HG03558 (cell line): ENCODE data around the gene EIF2S2.
A peak's percentile ranks its signal among the peaks of the same experiment; 100 is the strongest.
"Not testable (repeated sequence)": the region's sequence is repeated elsewhere in the genome, so short reads cannot be mapped to it uniquely, and the experiment has no call there.

Source experiments
- ATAC-seq: cut with Tn5 transposase; IDR thresholded peaks from one replicate; pipeline ENCODE4 v1.9.1; 2021; ENCODE audit warnings: moderate number of reproducible peaks; ENCODE audit not compliant: unreplicated experiment; ENCODE audit errors: extremely low read depth

The EIF2S2 gene

DNA sequence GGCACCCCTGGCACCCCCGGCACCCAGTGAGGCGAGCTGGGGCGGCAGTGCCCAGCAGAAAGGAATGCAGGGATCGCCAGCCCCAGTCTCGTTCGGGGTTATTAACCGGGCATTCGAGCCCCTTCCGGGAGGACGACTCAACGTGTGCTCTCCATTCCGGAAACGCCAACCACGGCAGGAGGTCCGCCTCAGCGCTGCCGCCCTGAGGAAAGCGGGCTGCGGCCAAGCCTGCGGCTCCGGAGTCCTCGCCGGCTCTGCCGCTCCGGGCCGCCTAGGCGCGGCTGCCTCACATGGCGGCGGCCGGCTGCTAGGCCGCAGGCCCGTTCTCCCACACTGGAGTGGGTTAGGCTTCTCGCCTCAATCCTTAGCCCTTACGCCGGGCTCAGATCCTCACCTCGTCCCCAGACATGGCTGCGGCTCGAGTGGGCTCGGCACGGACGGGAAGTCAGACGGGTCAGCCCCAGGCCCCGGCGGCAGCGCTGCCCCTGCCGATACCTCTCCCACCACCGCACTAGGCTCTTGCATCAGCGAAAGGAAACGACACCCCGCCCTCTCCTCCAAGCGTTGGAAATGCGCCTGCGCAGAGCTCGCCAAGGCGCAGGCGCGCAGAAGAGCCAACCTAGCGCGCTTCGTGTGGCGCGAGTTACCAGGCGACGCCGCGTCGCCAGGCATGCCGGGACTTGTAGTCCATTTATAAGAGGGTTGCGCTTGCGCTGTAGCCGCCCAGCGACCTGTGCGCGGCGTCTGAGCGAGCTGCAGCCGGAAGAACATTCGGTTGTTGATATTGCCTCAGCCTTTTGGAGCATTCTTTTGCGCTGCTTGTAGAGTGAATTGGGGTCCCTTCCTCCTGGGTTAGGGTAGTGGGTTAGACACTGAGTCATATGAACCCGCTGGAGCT is at the start of gene EIF2S2:
EIF2S2 (minus strand) TSS at position 542 of the 898 bp plus-strand sequence; CDS start at position 409, 133 bp downstream.
- ATAC-seq, result peak; percentile 60

DNA sequence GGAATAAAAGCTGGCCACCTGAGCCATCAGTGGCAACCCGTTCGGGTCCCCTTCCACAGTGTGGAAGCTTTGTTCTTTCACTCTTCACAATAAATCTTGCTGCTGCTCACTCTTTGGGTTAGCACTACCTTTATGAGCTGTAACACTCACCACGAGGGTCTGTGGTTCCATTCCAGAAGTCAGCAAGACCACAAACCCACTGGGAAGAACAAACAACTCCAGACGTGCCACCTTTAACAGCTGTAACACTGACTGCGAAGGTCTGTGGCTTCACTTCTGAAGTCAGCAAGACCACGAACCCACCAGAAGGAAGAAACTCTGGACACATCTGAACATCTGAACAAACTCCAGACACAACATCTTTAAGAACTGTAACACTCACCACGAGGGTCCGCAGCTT is 45.7 kb upstream of the EIF2S2 start:
- not testable (repeated sequence) for ATAC-seq

DNA sequence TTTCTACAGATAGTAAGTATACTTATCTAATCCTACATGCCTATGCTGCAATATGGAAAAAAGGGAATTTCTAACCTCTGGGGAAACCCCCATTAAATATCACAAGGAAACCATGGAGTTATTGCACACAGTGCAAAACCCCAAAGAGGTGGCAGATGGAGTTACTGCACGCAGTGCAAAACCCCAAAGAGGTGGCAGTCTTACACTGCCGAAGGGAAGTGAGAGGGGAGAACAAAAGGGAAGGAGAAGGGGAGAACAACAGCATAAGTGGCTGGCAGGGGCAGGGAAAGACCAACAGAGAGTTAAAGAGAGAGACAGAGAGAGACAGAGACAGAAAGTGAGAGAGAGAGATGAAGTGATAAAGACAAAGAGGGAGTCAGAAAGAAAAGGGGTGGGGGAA is 43.8 kb upstream of the EIF2S2 start:
- ATAC-seq, result no peak

- ATAC-seq, result not testable (repeated sequence)
These were observed 41.1 kb upstream of the EIF2S2 start for GRCh38 chr20:34153169-34153568.

- not testable (repeated sequence) for ATAC-seq
These were observed 40.0 kb upstream of the EIF2S2 start for GRCh38 chr20:34152073-34152472.

GRCh38 chr20:34150306-34151000 is 38.4 kb upstream of the EIF2S2 start:
- no peak for ATAC-seq

- no peak for ATAC-seq
These were observed 33.3 kb upstream of the EIF2S2 start for GRCh38 chr20:34145280-34145819.

- no peak for ATAC-seq
These were observed 31.9 kb upstream of the EIF2S2 start for GRCh38 chr20:34143951-34144350.

- no peak for ATAC-seq
These were observed 30.1 kb upstream of the EIF2S2 start for GRCh38 chr20:34142121-34142520.

- ATAC-seq, result no peak
These were observed 29.2 kb upstream of the EIF2S2 start for GRCh38 chr20:34141293-34141692.

- not testable (repeated sequence) for ATAC-seq
These were observed 23.7 kb upstream of the EIF2S2 start for GRCh38 chr20:34135525-34136275.

- not testable (repeated sequence) for ATAC-seq
These were observed 21.4 kb upstream of the EIF2S2 start for GRCh38 chr20:34133365-34133860.

- ATAC-seq, result not testable (repeated sequence)
These were observed 20.9 kb upstream of the EIF2S2 start for GRCh38 chr20:34132943-34133342.

DNA sequence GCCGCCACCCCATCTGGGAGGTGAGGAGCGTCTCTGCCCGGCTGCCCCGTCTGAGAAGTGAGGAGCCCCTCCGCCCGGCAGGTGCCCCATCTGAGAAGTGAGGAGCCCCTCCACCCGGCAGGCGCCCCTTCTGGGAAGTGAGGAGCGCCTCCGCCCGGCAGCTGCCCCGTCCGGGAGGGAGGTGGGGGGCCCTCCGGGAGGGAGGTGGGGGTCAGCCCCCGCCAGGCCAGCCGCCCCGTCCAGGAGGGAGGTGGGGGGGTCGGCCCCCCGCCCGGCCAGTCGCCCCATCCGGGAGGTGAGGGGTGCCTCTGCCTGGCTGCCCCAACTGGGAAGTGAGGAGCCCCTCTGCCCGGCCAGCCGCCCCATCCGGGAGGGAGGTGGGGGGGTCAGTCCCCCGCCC is 20.4 kb upstream of the EIF2S2 start:
- ATAC-seq, result not testable (repeated sequence)

DNA sequence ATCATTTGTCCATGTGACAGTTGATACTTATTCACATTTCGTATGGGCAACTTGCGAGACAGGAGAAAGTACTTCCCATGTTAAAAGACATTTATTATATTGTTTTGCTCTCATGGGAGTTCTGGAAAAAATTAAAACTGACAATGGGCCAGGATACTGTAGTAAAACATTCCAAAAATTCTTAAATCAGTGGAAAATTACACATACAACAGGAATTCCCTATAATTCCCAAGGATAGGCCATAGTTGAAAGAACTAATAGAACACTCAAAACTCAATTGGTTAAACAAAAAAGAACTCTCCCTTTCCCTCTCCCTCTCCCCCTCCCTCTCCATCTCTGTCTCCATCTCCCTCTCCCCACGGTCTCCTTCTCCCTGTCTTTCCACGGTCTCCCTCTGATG is 19.4 kb upstream of the EIF2S2 start:
- no peak for ATAC-seq

- no peak for ATAC-seq
These were observed 17.6 kb upstream of the EIF2S2 start for GRCh38 chr20:34129518-34130162.

GRCh38 chr20:34127792-34128191 is 15.7 kb upstream of the EIF2S2 start:
- ATAC-seq, result no peak

- no peak for ATAC-seq
These were observed 12.6 kb upstream of the EIF2S2 start for GRCh38 chr20:34124469-34125249.

DNA sequence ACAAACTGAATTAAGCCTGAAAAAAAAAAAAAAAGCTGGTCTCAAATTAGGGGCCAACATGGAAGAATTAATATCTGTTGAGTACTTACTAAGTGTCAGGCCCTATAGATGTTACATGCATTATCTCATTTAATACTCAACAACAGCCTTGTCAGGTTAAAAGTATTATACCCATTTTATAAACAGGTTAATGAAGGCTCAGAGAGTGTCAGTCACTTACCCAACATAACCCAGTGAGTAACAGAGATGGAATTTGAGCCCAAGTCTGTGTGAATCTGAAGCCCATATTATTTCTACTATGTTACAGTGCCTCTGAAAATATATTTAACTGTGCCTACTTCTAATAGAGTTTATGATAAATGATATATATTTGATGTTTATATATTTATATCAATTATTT is 11.3 kb upstream of the EIF2S2 start:
- no peak for ATAC-seq
